Measurements from ENCODE around the gene BIRC7.

Gene BIRC7

GRCh38 chr20:63287697-63288580 is 52.2 kb downstream of the BIRC7 start:
- in situ Hi-C loops (cut with MboI; ENCODE audit: low pct_unique_long_range_greater_than_20kb, low sequenced_read_pairs): no loop called here

GRCh38 chr20:63288581-63289251 is 53.0 kb downstream of the BIRC7 start:
- no peak for DNase-seq
- in situ Hi-C loops (cut with MboI; ENCODE audit: low pct_unique_long_range_greater_than_20kb, low sequenced_read_pairs): no loop called here

More at GRCh38 chr20:63287697-63288580, 52.2 kb downstream of the BIRC7 start:
- no peak for DNase-seq

GRCh38 chr20:63289311-63290135 is 53.8 kb downstream of the BIRC7 start:
- in situ Hi-C loops (cut with MboI; ENCODE audit: low pct_unique_long_range_greater_than_20kb, low sequenced_read_pairs): no loop called here
- no peak for DNase-seq
